GM23248 (cell line): Measurements from ENCODE around the gene CENPX.

ENCODE experiments used
- EZH2 ChIP-seq: fragments of 200-600 bp; sonication (generic); IDR thresholded peaks from 2 replicates; pipeline ENCODE4 v1.6.1; 2018; ENCODE audit warnings: antibody characterized with exemption, mild to moderate bottlenecking; ENCODE audit not compliant: insufficient read depth, poor library complexity, severe bottlenecking
- EZH2phosphoT487 ChIP-seq: fragments of 200-600 bp; sonication (generic); IDR thresholded peaks from 2 replicates; pipeline ENCODE4 v1.6.1; 2018; ENCODE audit warnings: antibody characterized with exemption, moderate library complexity, mild to moderate bottlenecking, low read depth; ENCODE audit not compliant: insufficient read depth

DNA sequence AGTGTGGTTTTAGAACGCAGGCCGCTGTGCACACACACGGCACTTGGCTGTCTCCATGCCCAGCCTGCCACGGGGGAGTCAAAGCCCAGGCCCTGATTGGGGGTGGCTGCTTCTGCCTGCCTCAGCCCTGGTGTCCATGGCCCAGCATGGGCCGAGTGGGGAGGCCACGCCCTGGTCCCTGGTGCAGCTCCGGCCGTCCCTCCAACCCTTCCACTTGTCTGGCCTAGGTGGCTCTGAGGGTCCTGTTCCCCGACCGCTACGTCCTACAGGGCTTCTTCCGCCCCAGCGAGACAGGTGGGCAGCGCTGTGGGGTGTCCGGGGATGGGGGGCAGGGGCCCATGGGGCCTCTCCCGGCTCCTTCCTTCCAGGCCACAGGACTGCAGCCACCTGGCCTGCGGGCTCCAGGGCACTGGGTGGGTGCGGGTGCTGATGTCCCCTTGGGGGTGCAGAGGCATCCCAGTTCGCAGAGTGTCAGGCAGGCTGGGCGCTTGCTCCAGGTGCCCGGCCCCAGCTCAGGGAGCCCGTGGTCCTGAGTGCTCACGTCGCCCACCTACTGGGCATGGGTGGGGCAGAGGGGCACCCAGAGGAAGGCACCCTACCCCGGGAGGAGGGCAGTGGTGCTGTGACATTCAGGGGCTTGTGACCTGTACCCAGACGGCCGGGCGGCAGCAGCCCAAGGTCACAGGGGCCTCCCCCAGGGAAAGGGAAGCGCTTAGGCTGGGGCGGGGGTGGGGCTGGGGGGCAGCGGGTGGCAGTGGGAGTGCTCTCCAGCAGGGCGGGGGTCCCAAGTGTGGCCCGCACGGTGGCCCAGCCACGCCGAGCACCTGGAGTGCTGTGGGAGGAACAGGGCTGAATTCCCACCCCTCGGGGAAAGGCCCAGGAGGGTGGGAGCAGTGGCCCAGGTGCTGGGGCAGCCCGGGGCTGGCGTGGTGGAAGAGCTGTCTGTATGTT lies 11.8 kb downstream of the CENPX start:
- TF ChIP-seq EZH2: no peak
- no peak for TF ChIP-seq EZH2phosphoT487
